Sciatic nerve (tissue), 2 donors: ENCODE measurements around the gene EPB41L5. TPM values are rescaled to one million over a fixed set of nuclear protein-coding genes. Genes with fewer than 3 reads are reported as not detected.
A peak's percentile ranks its signal among the peaks of the same experiment; 100 is the strongest.
"Not testable (repeated sequence)": the region's sequence is repeated elsewhere in the genome, so short reads cannot be mapped to it uniquely, and the experiment has no call there.

Experiments used
- ATAC-seq: fragments of 200-7000 bp; cut with Tn5 transposase; one replicate; pipeline ENCODE4 v1.9.1; 2020; ENCODE audit warnings: mild to moderate bottlenecking, moderate library complexity
- DNase-seq: peaks from one replicate; pipeline ENCODE4 v3.0.0-alpha.2; 2020; ENCODE audit warnings: low spot score
- intact Hi-C: fragments of 100-400 bp; cut with DNase I; formaldehyde crosslinking; loops from one replicate; pipeline ENCODE4 v1.14.2; 2022
- total RNA-seq: library from RNA; stranded (reverse); fragmentation: NEBNext Ultra II Directional; extraction: Animal tissue kit (Norgen Biotek cat#: 25700); gene quantifications from one replicate; pipeline ENCODE4 v1.2.1, GENCODE V29; 2021
- donor health status: DM: no; HTN: no; CAD: no.
- donor health status: DM: no; HTN: no; CAD: no.

The EPB41L5 gene
- total RNA-seq, 1 donor from 2014 or later, result 25.3 TPM

DNA sequence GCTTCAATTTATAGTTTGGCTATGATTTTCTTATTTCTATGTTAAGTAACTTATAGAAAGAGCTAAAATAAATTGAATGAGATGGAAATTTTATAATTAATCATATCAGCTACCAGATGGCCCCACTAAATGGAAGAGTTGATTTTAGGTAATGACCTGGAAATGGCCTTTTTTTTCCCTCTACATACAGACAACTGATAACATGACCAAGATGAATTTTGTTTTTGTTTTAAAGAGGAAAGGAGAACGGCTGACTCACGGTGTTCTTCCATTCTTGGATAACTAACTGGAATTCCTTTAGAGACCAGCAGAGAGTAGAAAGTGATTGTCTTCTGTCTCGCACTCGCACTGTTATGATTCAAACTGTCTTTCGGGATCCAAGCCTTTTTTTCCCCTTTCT is 119.3 kb downstream of the EPB41L5 start:
- ATAC-seq (no peak), DNase-seq (no peak)
- intact Hi-C loops, result no loop called here

DNA sequence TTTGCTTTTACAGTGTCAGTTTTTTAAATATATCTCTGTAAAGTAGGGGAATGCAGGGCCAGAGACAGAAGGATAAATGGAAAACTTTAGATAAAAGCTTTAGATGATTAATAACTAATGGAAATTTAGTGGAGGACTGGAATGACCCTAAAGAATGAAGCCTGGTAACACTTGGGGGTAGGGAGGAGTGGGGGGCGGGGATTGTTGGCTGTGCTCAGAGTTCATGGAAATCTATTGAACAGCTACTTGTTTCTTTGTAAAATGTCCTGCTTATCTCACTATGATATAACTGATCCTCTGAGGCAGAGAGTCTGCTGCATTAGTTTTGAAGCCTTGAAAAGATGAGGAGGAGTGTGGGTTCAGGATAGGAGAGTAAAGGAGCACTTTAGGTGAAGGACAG is 119.8 kb downstream of the EPB41L5 start:
- ATAC-seq (no peak), DNase-seq (no peak)
- intact Hi-C loops, result no loop called here

DNA sequence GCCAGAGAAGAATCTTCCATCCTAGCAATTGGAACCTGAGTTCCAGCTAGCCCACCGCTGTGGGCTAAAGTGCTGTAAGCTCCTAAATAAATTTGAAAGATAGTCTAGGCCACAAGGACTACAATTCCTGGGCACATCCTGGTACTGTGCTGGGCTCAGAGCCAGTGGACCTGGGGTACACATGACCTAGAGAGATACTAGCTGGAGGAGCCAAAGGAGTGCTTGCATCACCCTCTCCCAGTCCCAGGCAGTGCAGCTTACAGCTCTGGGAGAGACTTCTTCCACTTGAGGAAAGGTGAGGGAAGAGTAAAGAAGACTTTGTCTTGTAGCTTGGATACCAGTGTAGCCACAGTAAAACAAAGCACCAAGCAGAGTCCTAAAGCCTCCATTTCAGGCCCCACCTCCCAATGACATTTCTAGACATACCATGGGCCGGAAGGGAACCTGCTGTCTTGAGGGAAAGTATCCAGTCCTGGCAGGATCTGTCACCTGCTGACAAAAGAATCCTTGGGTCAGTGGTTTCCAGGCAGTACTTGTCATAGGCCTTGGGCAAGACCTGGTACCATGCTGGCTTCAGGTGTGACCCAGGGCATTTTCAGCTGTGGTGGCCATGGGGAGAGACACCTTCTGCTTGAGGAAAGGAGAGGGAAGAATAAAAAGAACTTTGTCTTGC is 120.8 kb downstream of the EPB41L5 start:
- DNase-seq (no peak), ATAC-seq (no peak)
- intact Hi-C loops, result no loop called here

DNA sequence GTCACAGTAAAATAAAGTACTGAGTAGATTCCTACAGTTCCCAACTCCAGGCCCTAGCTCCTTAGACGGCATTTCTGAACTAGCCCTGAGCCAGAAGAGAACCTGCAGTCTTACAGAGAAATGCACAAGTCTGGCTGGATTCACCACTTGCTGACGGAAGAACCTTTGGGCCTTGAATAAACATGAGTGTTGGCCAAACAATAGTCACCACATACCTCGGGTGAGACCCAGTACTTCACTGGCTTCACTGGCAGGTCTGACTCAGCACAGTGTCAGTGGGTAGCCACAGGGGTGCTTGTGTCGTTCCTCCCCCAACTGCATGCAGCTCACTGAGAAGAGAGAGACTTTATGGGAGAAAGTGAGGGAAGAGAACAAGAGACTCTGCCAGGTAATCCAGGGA is 121.4 kb downstream of the EPB41L5 start:
- no peak for ATAC-seq
- intact Hi-C loops, result no loop called here
- no peak for DNase-seq

DNA sequence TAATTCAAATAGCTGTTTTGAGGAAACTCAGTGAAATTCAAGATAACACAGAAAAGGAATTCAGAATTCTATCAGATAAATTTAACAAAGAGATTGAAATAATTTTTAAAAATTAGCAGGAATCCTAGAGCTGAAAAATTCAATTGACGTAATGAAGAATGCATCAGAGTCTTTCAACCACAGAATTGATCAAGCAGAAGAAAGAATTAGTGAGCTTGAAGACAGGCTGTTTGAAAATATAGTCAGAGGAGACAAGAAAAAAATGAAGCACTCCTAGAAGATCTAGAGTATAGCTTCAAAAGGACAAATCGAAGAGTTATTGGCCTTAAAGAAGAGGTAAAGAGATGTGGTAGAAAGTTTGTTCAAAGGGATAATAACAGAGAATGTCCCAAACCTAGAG is 122.1 kb downstream of the EPB41L5 start:
- DNase-seq, intact Hi-C loops, ATAC-seq: not testable (repeated sequence)

DNA sequence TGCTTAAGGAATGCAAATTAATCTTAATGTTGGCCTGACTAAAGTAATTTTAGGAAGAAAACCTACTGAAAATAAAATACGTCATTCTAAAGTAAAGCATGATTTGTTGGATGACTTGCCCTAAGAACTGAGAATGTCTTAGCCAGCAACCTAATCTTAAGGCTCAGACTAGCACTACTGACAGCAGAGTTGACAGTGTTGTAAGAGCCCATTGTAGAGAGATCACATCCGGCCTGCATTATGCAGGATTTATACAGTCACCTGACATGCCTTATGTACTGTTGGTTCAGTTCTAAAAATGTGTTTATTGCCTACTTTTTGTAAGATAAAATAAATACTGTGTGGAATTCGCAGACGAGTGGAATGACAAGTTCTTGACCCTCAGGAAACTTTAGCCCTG is 128.0 kb downstream of the EPB41L5 start:
- intact Hi-C loops, result no loop called here
- DNase-seq, result no peak
- ATAC-seq, result no peak

DNA sequence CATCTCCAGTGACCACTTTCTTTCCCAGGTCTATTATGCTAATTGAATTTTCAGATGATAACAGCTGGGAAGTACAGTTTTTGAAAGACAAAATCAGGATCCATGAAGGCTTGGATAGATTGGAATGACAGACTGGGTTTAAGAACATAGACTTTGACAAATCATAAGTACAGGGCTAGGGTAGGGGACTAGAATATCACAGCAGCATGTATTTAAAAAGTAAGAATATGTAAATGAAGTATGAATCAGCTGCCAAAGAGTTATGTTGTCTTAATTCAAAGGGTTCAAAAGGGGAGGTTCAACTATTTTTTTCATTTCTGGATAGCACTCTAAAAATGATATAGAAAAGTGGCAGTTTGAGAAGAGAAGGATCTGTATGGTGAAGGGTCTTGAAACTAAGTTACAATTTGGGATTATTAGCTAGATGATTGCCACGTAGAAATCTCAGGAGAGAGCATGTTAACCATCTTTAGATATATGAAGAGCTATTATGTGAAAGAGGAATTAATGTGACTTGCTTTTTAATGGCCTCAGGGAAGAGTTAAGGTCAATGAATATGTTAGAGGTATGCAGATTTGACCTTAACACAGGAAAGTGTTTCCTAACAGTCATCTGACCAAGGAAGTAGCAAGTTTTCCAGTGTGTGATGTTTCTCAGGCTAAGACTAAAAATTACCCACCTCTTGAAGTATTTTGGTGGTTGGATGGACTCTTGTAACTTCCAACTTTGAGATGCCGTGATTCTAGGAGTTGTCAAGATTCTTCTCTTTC is 128.6 kb downstream of the EPB41L5 start:
- intact Hi-C loops, result no loop called here
- ATAC-seq (no peak), DNase-seq (no peak)

DNA sequence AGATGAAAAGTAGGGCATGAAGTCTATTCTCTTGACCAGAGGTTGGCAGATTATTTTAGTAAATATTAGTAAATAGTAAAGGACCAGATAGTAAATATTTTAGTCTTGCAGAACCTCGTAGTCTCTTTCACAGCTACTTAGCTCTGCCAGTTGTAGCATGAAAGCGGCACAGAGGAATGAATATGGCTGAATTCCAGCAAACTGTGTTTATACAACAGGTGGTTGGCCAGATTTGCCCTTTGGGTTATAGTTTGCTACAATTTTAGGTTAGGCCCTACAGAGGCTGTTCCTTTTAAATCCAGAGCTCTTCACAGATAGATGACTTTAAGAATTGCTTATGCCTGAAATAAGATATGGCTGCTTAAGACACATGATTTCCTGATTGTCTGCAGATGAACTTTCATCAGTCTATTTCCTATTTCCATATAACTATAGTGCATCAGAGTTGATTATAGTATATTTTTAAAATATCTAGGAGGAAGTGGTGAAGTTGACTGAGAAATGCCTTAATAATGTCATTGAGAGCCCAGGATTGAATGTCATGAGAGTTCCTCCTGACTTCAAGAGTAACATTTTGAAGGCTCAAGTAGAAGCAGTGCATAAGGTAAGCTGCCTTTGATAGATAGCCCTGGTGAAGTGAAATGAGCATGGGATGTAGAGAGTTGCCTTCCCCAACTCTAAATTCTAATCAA is 129.8 kb downstream of the EPB41L5 start:
- intact Hi-C loops, result no loop called here
- no peak for ATAC-seq
- no peak for DNase-seq

DNA sequence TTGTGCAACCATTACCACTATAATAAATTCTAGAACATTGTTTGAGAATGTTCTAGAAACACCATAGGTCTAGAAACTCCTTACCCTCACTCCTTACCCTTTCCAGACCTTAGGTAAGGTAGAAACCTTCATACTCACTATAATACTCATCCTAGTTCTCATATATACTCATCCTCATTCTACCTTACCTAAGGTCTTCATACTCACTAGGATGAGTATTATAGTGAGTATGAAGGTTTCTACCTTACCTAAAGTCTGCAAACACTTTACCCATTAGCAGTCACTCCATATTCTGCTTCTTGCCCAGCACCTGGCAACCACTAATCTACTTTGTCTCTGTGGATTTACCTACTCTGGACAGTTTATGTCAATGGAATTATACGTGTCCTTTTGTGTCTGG is 135.4 kb downstream of the EPB41L5 start:
- DNase-seq, result no peak
- intact Hi-C loops, result no loop called here
- no peak for ATAC-seq

DNA sequence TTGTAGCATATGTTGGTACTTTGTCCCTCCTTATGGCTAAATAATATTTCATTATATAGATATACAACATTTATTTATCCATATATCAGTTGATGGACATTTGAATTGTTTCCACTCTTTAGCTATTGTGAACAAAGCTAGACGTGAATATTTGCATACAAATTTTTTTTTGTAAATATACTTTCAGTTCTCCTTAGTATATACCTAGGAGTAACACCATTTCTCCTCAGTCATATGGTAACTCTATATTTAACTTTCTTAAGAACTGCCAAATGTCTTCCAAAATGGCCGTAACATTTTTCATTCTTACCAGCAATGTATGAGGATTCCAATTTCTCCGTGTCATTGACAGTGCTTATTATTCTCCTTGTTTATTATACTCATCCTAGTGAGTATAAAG is 135.8 kb downstream of the EPB41L5 start:
- intact Hi-C loops, result no loop called here
- ATAC-seq (no peak), DNase-seq (no peak)

DNA sequence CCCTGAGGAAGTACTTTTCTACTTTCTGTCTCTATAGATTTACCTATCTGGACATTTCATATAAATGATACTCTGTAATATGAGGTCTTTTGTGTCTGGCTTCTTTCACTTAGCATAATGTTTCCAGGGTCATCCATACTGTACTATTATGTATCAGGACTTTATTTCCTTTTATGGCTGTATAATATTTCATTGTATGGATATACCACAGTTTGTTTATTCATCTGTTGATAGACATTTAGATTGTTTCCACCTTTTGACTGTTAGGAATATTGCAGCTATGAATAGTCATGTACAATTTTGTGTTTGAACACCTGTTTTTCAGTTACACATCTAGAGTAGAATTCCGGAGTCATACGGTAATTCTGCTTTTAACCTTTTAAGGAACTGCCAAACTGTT is 136.5 kb downstream of the EPB41L5 start:
- intact Hi-C loops, result no loop called here
- no peak for ATAC-seq

DNA sequence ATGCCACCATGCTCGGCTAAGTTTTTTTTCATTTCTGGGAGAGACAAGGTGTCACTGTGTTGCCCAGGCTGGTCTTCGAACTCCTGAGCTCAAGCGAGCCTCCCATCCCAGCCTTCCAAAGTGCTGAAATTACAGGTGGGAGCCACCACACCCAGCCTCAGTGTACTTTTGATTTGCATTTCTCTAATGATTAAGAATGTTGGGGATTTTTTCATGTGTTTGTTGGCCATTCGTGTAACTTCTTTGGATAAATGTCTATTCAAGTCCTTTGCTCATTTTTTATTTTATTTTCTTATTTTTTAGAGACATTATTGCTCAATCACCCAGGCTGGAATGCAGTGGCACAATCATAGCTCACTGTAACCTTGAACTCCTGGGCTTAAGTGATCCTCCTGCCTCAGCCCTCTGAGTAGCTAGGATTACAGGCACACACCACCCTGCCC is 137.2 kb downstream of the EPB41L5 start:
- no peak for DNase-seq
- ATAC-seq, result no peak
- intact Hi-C loops, result no loop called here

More for the DNA sequence above, 136.5 kb downstream of the EPB41L5 start:
- DNase-seq, result no peak

DNA sequence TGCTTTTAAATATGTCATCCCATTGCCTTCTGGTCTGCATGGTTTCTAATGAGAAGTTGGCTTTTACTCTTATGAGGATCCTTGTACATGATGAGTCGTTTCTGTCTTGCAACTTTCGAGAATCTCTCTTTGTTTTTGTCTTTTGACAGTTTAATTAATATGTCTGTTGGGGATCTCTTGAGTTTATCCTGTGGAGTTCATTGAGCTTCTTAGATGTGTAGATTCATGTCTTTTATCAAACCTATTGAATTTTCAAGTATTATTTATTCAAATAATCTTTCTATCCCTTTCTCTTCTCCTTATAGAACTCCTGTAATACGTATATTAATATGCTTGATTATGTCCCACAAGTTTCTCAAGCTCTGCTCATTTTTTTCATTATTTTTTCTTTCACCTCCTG is 142.4 kb downstream of the EPB41L5 start:
- DNase-seq, result no peak
- intact Hi-C loops, result no loop called here
- ATAC-seq, result no peak

DNA sequence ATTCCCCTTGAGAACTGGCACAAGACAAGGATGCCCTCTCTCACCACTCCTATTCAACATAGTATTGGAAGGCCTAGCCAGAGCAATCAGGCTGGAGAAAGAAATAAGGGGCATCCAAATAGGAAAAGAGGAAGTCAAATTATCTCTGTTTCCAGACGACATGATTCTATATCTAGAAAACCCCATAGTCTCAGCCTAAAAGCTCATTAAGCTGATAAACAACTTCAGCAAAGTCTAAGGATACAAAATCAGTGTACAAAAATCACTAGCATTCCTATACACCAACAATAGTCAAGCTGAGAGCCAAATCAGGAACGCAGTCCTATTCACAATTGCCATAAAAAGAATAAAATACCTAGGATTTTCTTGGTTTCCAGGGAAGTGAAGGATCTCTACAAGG is 145.8 kb downstream of the EPB41L5 start:
- intact Hi-C loops, DNase-seq, ATAC-seq: not testable (repeated sequence)

DNA sequence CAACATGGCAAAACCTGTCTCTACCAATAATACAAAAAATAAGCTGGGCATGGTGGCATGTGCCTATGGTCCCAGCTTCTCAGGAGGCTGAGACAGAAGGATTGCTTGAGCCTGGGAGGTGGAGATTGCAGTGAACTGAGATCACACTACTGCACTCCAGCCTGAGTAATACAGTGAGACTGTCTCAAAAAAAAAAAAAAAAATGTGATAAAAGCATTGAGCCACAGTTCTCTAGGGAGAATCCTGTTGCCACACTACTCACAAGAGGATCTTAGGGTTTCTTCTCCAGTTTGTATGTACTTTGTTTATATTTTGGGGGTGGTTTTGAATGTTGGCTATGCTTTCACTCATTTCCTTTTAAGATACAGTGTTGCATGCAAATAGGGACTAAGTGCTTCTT is 148.3 kb downstream of the EPB41L5 start:
- intact Hi-C loops, result no loop called here
- DNase-seq, result no peak
- ATAC-seq, result no peak

DNA sequence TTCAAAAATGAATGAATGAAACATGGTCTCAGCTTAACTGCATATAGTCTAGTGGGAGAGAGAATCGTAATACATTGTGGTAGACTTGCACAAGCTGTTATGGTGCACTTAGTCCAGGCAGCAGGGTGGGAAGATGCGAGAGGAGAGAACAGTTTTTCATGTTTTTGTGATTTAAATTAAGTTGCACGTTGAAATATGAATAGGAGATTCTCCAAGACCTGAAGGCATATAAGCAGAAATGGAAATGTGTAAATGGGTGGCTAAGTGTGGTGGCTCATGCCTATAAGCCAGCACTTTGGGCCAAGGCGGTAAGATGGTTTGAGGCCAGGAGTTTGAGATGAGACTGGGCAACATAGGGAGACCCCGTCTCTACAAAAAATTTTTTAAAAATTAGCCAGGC is 149.8 kb downstream of the EPB41L5 start:
- intact Hi-C loops, result no loop called here
- ATAC-seq, result no peak

DNA sequence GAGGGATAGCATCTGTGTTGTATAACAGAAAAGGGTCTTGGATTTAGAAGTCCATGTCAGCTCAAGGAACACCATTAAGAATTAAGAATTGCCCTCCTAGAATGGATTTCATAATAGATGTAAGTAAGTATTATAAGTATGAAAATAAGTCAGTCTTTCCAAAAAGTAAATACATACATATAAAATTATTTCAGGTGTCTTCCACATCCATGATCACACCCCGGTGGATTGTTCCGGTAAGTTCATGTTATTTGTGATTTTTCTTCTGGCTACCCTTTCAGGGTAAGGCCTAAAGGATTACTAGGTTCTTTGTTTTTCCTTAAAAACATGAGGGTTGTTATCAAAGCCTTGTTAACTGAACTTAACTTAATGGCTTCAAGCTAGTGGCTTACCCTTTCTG is 154.4 kb downstream of the EPB41L5 start:
- DNase-seq (no peak), ATAC-seq (no peak)
- intact Hi-C loops, result no loop called here

More for the DNA sequence above, 149.8 kb downstream of the EPB41L5 start:
- DNase-seq, result no peak

DNA sequence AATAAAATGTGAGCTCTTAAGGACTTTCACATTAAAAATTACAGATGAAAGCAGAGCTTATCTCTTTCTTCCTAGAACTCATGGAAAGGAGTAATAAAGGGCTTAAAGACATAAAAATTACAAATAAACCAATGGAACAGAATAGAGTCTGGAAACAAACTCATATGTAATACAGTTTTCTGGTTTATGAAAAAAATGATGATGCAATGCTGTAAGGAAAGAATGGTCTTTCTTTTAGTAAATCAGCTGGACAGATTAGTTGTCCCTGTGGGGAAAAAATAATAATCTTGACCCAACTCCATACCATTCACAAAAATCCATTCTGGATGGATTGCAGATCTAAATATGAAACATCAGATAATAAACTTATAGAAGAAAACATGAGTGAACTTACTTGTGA is 156.1 kb downstream of the EPB41L5 start:
- intact Hi-C loops, result no loop called here
- ATAC-seq, result no peak
- no peak for DNase-seq

DNA sequence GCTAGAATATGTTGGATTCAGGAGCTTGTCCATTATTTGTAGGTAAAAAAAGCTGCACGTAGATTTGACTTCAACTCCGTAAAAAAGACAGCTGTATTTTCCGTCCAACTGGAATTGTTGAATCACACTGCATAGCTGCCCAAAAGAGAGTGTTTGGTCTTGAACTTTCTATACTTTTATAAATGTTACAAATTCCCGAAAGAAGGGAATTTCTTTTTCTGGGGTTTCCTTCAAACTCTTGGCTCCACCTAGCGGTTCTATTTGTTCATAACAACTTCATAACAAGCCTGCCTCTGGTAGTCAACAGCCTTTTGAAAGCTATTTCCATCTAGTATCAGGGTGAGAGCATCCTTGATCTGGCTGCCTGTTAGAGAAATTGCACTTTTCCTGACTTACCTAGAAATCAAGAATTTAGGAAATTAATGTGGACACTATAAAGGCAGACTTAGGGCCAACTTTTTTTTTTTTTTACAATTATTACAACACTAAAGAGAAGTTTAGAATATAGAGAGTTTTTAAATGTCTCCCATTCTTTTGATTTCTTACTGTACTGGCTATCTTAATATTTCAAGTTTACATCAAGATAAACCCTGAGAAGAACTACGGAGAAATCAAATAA is 162.2 kb downstream of the EPB41L5 start:
- intact Hi-C loops, result loop anchor here (10.0 kb wide), 1 partner anchor 470 kb away; no protein-coding TSS in a partner anchor
- ATAC-seq, result peak; percentile 53
- no peak for DNase-seq

DNA sequence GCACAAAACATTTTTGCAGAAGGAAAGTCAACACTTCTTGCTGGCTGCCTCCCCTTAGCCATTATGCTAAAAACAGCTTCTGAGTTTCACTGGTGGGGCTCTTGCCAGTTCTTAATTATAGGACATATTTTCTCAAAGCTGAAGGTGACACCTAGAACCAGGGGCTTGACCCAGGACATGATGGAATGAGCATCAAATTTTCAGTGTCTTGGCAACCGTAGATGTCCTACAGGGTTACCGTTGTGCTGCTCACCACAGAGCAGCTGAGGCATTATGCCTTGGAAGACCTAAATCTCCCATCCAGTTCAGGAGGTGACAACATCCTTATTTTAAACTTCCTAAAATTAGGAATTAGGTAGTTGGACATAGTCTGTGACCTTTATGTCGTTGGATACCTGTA is 163.6 kb downstream of the EPB41L5 start:
- ATAC-seq, result no peak
- intact Hi-C loops, result loop anchor here (10.0 kb wide), 1 partner anchor 472 kb away; no protein-coding TSS in a partner anchor

More for the DNA sequence above, 163.6 kb downstream of the EPB41L5 start:
- DNase-seq, result no peak
